Stomach (tissue), 9 donors: ENCODE data around the gene GPD2. TPM values are rescaled to one million over a fixed set of nuclear protein-coding genes. Genes with fewer than 3 reads are reported as not detected.

Source experiments
- DNase-seq, 2 donors: peaks; one replicate each; pipeline versions ENCODE4 v3.0.0 to v3.0.0-alpha.2; 2013 to 2019
- H3K27ac ChIP-seq, 5 donors: fragments of 200-600 bp in 4 of 5; sonication (generic) in 4 of 5; one replicate each; pipeline ENCODE4 v1.5.1; 2013 to 2019; ENCODE audit warnings: mild to moderate bottlenecking in 1 of 5, moderate library complexity in 1 of 5
- H3K27me3 ChIP-seq, 3 donors: fragments of 200-600 bp; sonication (generic); one replicate each; pipeline ENCODE4 v1.5.1; 2017 to 2019; ENCODE audit warnings: mixed run types in 1 of 3
- H3K36me3 ChIP-seq, 4 donors: fragments of 200-600 bp; sonication (generic); 1 replicate in 3 of 4; 2 replicates in 1 of 4; pipeline ENCODE4 v1.5.1; 2016 to 2019
- H3K4me1 ChIP-seq, 4 donors: fragments of 200-600 bp; sonication (generic); one replicate each; pipeline ENCODE4 v1.5.1; 2016 to 2019
- H3K4me3 ChIP-seq, 4 donors: fragments of 200-600 bp; sonication (generic) in 3 of 4; one replicate each; pipeline ENCODE4 v1.5.1; 2016 to 2019; ENCODE audit warnings: mild to moderate bottlenecking in 1 of 4
- H3K9me3 ChIP-seq, 4 donors: fragments of 200-600 bp; sonication (generic); one replicate each; pipeline ENCODE4 v1.5.1; 2016 to 2019
- EP300 ChIP-seq: sonication (generic); formaldehyde crosslinking; IDR thresholded peaks from one replicate; pipeline ENCODE4 v1.6.1; 2017; ENCODE audit warnings: antibody characterized with exemption
- POLR2A ChIP-seq, 4 donors: fragments of 450-650 bp; IDR thresholded peaks; one replicate each; pipeline ENCODE4 v1.6.1; 2016; ENCODE audit warnings: antibody characterized with exemption in 4 of 4, control low read depth in 2 of 4, mild to moderate bottlenecking in 1 of 4, moderate library complexity in 1 of 4
- POLR2AphosphoS5 ChIP-seq, 3 donors: sonication (generic); formaldehyde crosslinking; IDR thresholded peaks; one replicate each; pipeline ENCODE4 v1.6.1; 2016; ENCODE audit warnings: antibody characterized with exemption in 3 of 3
- WGBS, 5 donors: extraction: QIAGEN DNeasy Blood & Tissue Kit in 3 of 5; methylation state at CpG; one replicate each; pipeline versions ENCODE4 v1.1.5 to v1.1.7; 2013 to 2018; 5-methylcytosine and 5-hydroxymethylcytosine counted together
- intact Hi-C: fragments of 100-400 bp; cut with DNase I; formaldehyde crosslinking; loops from one replicate; pipeline ENCODE4 v1.15.1; 2023; ENCODE audit warnings: low total_unique reads
- polyA plus RNA-seq, 3 donors: library from polyadenylated mRNA; stranded (reverse); fragments of 200-250 nt; gene quantifications; one replicate each; pipeline ENCODE4 v1.2.3, GENCODE V29; 2013
- total RNA-seq, 5 donors: library from RNA; depleted of rRNA; stranded (reverse); fragments of >200 nt; gene quantifications; one replicate each; pipeline versions ENCODE4 v1.1.0 to v1.2.3, GENCODE V29; 2014 to 2016
- TF ChIP-seq, protein P1 (sequence below), 7 experiments: fragments of 450-650 bp in 4 of 7; fragments of 200-600 bp in 3 of 7; sonication (generic) in 3 of 7; IDR thresholded peaks; one replicate each; pipeline ENCODE4 v1.5.1; 2016 to 2019; ENCODE audit warnings: antibody characterized with exemption in 7 of 7, control low read depth in 2 of 7, mild to moderate bottlenecking in 1 of 7
- donor health status: healthy with polysubstance abuse.
- donor health status: Bipolar disorder and iron deficiency.
- donor health status: healthy.

Gene GPD2
- total and polyA plus RNA-seq, 8 donors, result 6.2 to 254 (median 11.5) TPM

DNA sequence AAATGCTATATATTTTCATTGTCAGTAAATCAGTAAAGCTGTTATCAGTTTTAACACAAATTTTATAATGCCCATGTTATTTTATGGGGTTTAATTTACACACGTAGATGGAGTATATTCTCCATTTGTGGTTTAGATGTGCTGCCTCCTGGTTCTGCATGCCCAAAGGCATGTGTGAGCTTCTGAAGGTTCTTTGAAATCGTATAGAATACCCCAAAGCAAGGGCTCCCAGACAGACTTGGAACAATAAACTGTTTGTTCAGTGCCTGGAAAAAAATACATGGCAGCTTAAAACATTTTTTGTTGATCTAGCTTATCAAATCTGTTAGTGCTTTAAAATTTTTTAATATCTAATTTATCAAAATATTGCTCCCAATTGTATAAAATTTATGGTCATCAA lies 150.4 kb downstream of the GPD2 start:
- TF ChIP-seq, protein P1, sequence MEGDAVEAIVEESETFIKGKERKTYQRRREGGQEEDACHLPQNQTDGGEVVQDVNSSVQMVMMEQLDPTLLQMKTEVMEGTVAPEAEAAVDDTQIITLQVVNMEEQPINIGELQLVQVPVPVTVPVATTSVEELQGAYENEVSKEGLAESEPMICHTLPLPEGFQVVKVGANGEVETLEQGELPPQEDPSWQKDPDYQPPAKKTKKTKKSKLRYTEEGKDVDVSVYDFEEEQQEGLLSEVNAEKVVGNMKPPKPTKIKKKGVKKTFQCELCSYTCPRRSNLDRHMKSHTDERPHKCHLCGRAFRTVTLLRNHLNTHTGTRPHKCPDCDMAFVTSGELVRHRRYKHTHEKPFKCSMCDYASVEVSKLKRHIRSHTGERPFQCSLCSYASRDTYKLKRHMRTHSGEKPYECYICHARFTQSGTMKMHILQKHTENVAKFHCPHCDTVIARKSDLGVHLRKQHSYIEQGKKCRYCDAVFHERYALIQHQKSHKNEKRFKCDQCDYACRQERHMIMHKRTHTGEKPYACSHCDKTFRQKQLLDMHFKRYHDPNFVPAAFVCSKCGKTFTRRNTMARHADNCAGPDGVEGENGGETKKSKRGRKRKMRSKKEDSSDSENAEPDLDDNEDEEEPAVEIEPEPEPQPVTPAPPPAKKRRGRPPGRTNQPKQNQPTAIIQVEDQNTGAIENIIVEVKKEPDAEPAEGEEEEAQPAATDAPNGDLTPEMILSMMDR (IDR thresholded peaks at IDR 0.05), result no peak
- Histone ChIP-seq H3K27me3 (no peaks in the 10 kb centered on the region), H3K4me3 (no peak overlapping the region), H3K27ac (no peak overlapping the region), H3K9me3 (no peaks in the 10 kb centered on the region), H3K4me1 (peaks cover 0 to 8% (median 4%) of the 10 kb centered on the region in 4 donors), H3K36me3 (peaks cover 0 to 24% (median 15%) of the 10 kb centered on the region in 4 donors)
- 39 to 63% (median 46%) methylated on average over 2 of the region's 2 CpGs for WGBS, 5 donors
- intact Hi-C loops, result no loop called here
- DNase-seq, result no peak

DNA sequence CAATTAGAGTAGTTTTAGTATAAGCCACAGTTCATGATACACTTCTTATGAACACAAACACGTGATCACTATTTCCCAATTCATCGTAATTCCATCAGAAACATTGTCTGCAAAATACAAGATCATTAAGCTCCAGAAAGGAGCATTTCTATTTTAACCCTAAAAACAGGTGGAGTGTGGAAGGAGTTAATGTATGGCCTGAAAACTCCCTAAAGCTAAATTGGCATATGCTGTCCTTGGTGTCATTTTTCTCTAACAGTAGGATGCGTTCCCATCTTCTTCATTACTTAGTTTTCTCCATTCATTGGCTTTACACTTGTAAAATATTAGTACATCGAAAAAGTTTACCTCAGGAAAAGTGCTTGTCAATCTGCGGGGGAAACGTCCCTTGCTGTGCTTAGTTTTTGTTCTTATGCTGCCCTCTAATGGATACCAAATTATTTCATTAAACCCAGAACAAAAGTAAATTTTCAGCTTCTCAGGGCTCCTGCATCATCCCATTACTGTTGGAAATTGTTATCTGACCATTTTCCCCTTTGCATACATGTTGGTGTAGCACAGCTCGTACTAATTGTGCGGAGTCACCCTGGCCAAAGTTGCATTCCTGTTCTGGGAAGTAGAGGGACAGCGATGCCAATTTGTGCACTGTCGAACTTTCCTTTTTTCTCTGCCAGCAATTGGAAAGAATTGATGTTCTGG lies 153.4 kb downstream of the GPD2 start:
- Histone ChIP-seq H3K9me3 (no peaks in the 10 kb centered on the region), H3K4me1 (peaks cover 0 to 14% (median 4%) of the 10 kb centered on the region in 4 donors), H3K27ac (no peak overlapping the region), H3K36me3 (peaks cover 0 to 7% (median 2%) of the 10 kb centered on the region in 4 donors), H3K4me3 (no peak overlapping the region), H3K27me3 (no peaks in the 10 kb centered on the region)
- WGBS, 5 donors, result 28 to 41% (median 36%) methylated on average over 10 of the region's 10 CpGs
- DNase-seq, result peak; percentile 31 to 76
- intact Hi-C loops, result no loop called here
- TF ChIP-seq EP300 (no peak), POLR2A (IDR thresholded peaks at IDR 0.05) (no peak), POLR2AphosphoS5 (IDR thresholded peaks at IDR 0.05) (no peak)
- TF ChIP-seq, protein P1 (IDR thresholded peaks at IDR 0.05), result peak in 4 of 7 experiments; percentile 15 to 44 (median 42)

DNA sequence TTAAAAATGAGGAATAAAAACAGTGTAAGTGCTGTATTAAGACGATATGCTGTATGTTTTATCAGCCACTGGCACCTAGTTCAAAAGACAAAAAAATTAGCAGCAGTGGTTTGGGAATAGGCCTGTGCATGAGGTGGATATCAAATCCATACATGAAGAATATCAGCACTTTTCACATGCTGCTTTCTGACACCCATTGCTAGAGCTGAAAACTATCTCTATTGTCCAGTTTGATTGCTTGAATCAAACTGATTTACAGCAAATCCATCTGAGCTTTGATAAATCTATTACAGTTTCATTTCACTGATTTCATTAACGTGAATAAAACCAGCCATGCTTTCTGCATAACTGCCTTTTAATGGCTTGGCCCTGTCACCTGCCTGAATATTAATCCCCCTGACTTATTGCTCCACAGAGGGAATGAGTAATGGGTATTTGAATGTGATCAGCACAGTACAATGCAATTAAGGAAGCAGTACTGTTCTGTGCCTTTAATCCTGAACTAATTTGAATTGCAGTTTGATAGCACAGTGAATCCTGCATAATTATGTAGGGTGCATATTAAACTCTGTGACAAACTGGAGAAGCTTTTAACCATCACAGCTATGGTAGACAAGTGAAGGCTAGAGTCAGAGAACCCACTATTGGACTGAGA lies 154.0 kb downstream of the GPD2 start:
- intact Hi-C loops, result no loop called here
- WGBS, 5 donors, result 53 to 65% (median 58%) methylated on average over 2 of the region's 2 CpGs
- Histone ChIP-seq H3K36me3 (peaks cover 0 to 2% (median under 1%) of the 10 kb centered on the region in 4 donors), H3K4me3 (no peak overlapping the region), H3K27ac (no peak overlapping the region), H3K9me3 (no peaks in the 10 kb centered on the region), H3K4me1 (peaks cover 0 to 14% (median 4%) of the 10 kb centered on the region in 4 donors), H3K27me3 (no peaks in the 10 kb centered on the region)
- DNase-seq, result no peak
- TF ChIP-seq, protein P1 (IDR thresholded peaks at IDR 0.05), result no peak
- TF ChIP-seq EP300, result no peak
- TF ChIP-seq POLR2A (IDR thresholded peaks at IDR 0.05), result no peak
- TF ChIP-seq POLR2AphosphoS5 (IDR thresholded peaks at IDR 0.05), result no peak

DNA sequence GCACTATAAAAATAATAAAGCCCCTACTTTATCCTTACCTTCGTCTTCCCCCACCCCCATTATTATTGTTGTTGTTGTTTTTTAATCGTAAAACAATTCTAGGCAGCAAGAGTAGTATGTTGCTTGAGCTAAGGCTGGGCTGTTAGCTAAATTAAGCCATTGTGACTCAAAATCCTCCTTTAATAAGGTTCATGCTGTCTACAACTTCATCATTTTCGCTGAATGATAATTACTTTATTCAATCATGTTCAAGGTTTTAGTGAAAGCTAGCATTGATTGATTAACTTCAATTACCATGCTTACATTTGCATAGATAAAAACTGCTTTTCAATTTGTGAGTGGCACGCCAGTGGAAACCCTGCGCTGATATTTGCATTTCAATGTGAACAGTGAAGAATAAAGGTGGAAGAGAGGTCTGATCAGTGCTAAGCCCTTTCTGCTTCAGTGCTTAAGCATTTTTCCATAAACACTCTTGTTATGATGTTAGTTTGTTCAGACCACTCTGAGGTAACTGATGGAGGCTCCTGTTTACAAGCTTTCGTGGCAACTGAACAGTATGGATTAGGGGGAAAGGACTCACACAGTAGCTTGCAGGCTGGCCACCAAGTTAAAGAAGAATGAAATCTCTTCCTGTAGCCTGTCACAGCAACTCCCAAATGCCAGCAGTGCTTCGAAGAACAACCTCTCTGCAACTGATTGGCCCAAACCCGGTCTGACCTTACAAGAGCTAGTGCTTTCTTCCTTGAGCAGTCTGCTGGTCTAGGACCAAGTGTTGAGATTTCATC lies 156.8 kb downstream of the GPD2 start:
- no peak overlapping the region for H3K27ac ChIP-seq
- 49 to 71% (median 60%) methylated on average over 8 of the region's 8 CpGs for WGBS, 5 donors
- H3K4me3 ChIP-seq, result no peak overlapping the region
- intact Hi-C loops, result no loop called here
- TF ChIP-seq POLR2A (IDR thresholded peaks at IDR 0.05) (no peak), POLR2AphosphoS5 (IDR thresholded peaks at IDR 0.05) (no peak), EP300 (no peak)
- TF ChIP-seq, protein P1 (IDR thresholded peaks at IDR 0.05), result no peak
- H3K4me1 ChIP-seq, result peaks cover 0 to 14% (median 4%) of the 10 kb centered on the region in 4 donors
- DNase-seq, result peak in 1 of 2 donors; percentile 10
- no peaks in the 10 kb centered on the region for H3K36me3 ChIP-seq
- no peaks in the 10 kb centered on the region for H3K27me3 ChIP-seq
- H3K9me3 ChIP-seq, result no peaks in the 10 kb centered on the region
